ENCODE measurements around the gene CCDC142. TPM values are rescaled to one million over a fixed set of nuclear protein-coding genes. Genes with fewer than 3 reads are reported as not detected.
A peak's percentile ranks its signal among the peaks of the same experiment; 100 is the strongest.
"Not testable (repeated sequence)": the region's sequence is repeated elsewhere in the genome, so short reads cannot be mapped to it uniquely, and the experiment has no call there.

Gene CCDC142
- total RNA-seq, 1 experiment from 2014 or later = 13.9 TPM

DNA sequence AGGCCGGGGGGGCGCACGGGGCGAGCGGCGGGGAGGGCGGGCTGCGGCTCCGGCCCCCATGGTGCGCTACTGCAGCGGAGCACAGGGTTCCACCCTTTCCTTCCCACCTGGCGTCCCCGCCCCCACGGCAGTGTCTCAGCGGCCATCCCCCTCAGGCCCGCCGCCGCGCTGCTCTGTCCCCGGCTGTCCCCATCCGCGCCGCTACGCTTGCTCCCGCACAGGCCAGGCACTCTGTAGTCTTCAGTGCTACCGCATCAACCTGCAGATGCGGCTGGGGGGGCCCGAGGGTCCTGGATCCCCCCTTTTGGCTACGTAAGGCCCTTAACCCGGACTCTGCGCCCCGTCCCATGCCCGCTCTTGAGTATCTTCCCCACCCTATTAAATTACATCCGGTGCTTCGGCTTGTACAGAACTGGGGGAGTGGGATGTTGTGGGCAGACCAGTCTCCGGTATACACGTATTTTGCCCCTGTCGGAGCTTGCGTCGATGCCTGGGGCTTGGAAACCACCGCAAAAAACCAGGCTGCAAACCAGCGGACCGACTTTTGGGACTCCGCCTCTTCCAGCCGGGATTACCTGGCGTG is 25.2 kb downstream of the CCDC142 start:
- in situ Hi-C loops (cut with HindIII; ENCODE audit: low pct_unique_long_range_greater_than_20kb, low sequenced_read_pairs) = no loop called here
- no peak for DNase-seq (ENCODE audit: low read depth, low spot score)

DNA sequence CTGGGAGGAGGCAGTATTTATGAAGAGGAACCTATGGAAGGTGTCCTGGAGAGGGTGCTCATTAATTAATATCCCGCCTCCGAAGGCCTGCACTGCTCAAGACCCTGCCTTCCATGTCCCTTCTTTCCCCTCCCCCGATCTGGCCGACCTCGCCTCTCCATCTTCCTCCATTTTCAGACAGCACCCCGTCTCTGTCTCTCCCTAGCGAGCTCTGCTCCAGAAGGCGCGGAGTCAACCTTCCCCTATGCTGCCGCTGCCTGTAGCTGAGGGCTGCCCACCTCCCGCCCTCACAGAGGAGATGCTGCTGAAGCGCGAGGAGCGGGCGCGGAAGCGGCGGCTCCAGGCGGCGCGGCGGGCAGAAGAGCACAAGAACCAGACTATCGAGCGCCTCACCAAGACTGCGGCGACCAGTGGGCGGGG is 25.7 kb downstream of the CCDC142 start:
- in situ Hi-C loops (cut with HindIII; ENCODE audit: low pct_unique_long_range_greater_than_20kb, low sequenced_read_pairs) = no loop called here
- no peak for DNase-seq (ENCODE audit: low read depth, low spot score)

DNA sequence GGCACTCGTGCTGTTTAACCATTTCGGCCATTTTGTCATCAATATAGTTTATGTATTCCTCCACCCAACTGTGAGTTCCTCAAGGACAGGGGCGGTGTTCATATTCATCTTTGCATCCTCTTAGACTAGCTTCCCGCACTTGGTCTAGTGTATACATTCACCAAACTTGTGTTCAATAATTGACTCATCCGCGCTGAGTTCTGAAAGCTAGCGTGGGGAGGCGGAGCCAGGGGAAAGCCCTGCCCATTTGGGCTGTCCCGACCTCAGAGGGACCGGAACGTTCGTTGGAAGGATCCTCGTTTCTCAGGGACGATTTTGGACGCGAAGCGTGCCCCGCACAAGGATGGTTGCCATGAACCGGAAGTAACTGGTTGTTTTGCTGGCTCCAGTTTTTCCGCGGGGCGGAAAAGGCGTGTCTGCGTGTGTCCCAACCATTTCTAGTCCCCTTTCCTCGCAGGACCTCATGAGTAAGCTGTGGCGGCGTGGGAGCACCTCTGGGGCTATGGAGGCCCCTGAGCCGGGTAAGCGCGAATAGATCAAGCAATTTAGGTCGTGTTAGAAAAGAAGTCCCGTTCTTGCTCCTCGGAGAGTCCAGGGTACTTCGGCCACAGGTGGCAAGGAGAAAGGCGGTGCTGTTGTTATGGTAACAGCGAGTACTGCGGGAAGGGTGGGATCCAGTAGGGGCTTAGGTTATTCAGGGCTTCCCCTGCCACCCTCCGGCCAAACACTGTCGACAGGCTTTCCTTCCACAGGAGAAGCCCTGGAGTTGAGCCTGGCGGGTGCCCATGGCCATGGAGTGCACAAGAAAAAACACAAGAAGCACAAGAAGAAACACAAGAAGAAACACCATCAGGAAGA is 27.9 kb downstream of the CCDC142 start, which contains the start of gene INO80B:
TSS of gene INO80B (plus strand) at position 434 of the 858 bp plus-strand sequence. CDS start at position 464, 30 bp downstream.
- in situ Hi-C loops (cut with HindIII; ENCODE audit: low pct_unique_long_range_greater_than_20kb, low sequenced_read_pairs) = no loop called here
- peak; percentile 98 for DNase-seq (ENCODE audit: low read depth, low spot score)

DNA sequence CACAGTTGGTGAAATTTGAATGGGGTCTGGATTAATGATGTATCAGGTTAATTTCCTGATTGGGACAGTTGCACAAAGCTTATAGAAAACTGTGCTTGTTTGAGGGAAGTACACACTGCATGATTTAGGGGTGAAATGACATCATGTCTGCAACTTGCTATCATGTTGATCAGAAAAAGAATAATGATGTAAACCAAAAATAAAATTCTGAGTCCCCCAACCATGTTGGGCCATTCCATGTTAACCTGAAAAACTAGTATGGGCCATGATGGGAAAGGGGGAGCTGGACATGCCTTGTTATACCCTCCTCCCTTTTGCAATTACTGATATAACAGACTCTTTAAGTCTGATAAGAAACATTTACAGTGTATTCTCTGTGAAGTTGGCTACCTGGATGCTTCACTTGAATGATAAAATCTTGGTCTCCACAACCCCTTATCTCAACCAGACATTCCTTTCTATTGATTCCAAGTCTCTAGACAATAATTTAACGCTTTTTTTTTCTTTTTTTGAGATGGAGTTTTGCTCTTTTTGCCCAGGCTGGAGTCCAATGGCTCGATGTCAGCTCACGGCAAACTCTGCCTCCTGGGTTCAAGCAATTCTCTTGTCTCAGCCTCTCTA is 32.1 kb downstream of the CCDC142 start:
- in situ Hi-C loops (cut with HindIII; ENCODE audit: low pct_unique_long_range_greater_than_20kb, low sequenced_read_pairs) = no loop called here
- DNase-seq (ENCODE audit: low read depth, low spot score) = no peak

DNA sequence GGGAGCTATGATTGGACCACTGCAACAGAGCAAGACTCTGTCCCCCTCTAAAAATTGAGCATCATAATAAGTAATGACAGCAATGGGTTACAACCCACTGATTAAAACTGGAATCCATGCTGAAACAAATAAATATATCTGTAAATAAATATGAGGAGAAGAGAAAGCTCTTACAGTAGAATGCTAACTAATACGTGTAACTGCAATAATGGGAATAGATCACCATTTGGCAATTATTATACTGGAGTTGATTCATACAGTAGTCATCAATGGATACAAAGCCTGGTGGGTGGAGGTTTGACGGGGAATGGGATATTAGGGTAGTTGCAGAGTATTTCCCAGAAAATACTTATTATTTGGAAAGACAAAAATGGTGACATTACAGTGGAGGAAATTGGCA is 34.0 kb downstream of the CCDC142 start:
- in situ Hi-C loops (cut with HindIII; ENCODE audit: low pct_unique_long_range_greater_than_20kb, low sequenced_read_pairs) = no loop called here
- no peak for DNase-seq (ENCODE audit: low read depth, low spot score)

DNA sequence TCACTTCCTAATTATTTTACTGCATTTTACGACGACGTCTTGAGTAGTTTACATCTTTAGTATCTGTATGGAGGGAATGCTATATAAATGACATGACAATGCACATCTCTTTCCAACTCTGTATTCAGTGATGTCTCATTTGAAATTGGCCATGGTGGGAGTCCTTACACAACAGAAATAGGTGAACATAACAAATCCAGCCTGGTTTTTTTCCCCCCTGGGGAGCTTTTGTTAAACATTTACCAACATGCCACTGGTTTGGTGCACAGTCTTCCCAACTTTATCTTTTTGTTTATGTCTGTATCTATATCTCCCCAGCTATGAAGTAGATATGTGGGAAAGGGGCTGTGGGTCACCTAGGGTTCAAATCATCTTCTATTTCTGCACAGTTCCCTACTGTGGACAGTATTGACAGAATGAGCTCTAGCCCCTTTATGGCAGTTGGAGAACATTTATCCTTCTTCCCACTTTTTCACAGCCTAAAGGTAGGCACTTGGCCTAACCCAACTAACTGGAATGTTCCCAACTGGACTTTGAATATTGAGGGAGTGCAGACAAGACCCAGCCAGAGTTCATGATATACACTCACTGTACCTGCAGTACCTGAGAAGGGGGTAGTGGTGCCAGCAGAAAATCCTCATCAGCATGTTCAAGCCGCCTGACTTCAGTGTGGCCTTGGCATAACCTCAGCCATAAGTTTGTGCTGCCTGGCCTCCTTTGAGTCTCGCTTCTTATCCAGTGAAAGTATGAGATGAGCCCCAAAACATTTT is 35.4 kb downstream of the CCDC142 start:
- DNase-seq (ENCODE audit: low read depth, low spot score) = no peak
- in situ Hi-C loops (cut with HindIII; ENCODE audit: low pct_unique_long_range_greater_than_20kb, low sequenced_read_pairs) = no loop called here

DNA sequence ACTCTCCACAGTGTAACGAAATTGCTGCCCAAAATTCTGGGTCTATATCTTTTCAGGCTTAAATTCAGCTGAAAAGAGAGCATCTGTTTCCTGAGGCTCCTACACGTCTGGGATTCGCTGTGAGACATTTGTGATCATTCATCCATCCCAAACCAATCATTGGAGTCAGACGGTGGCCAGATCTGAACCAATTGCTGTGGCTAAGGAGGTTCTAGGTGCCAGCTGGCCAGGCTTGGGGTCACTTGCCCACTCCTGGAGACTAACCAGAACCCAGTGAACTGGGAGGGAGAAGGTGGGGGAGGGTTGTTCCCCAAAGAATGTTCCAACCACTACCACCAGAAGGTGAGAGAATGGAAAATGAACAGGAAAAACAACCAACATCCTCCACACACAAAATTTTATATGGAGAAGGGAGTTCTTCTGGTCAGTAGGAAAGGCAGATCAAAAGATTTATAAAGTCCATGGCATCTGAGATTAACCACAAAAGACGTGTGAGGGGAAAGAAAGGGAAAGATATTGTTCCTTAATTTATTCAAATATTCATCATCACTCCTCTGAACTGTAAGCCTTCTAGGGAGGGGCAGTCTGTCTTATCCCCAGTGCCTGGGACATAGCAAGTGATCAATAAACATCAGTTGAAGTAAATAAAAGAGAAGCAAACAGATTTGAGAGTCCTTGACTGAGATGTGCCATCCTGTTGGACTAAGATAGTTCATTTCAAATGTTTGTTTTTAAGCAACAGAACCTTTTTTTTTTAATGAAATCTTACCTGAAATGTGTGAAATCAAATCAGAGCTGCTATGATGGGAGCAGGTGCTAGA is 38.1 kb downstream of the CCDC142 start:
- DNase-seq (ENCODE audit: low read depth, low spot score) = no peak
- in situ Hi-C loops (cut with HindIII; ENCODE audit: low pct_unique_long_range_greater_than_20kb, low sequenced_read_pairs) = no loop called here

DNA sequence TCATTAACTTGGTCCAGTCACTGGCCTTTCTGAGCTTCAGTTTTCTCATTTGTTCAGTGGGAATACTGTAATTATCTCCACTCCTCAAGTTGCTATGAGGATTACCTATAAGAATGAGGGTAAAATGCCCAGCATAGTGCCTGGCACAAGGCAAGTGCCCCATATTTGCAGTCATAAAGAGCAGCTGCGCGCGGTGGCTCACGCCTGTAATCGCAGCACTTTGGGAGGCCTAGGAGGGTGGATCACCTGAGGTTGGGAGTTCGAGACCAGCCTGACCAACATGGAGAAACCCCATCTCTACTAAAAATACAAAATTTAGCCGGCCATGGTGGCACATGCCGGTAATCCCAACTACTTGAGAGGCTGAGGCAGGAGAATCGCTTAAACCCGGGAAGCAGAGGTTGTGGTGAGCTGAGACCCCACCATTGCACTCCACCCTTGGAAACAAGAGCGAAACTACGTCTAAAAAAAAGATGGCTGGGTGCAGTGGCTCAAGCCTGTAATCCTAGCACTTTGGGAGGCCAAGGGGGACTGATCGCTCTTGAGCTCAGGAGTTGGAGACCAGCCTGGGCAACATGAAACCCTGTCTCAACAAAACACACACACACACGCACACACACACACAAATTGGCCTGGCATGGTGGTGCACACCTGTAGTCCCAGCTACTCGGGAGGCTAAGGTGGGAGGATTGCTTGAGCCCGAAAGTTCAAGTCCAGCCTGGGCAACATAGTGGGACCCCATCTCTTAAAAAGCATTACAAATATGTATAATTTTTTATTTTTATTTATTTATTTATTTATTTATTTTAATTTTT is 40.1 kb downstream of the CCDC142 start:
- in situ Hi-C loops (cut with HindIII; ENCODE audit: low pct_unique_long_range_greater_than_20kb, low sequenced_read_pairs); DNase-seq (ENCODE audit: low read depth, low spot score): not testable (repeated sequence)

DNA sequence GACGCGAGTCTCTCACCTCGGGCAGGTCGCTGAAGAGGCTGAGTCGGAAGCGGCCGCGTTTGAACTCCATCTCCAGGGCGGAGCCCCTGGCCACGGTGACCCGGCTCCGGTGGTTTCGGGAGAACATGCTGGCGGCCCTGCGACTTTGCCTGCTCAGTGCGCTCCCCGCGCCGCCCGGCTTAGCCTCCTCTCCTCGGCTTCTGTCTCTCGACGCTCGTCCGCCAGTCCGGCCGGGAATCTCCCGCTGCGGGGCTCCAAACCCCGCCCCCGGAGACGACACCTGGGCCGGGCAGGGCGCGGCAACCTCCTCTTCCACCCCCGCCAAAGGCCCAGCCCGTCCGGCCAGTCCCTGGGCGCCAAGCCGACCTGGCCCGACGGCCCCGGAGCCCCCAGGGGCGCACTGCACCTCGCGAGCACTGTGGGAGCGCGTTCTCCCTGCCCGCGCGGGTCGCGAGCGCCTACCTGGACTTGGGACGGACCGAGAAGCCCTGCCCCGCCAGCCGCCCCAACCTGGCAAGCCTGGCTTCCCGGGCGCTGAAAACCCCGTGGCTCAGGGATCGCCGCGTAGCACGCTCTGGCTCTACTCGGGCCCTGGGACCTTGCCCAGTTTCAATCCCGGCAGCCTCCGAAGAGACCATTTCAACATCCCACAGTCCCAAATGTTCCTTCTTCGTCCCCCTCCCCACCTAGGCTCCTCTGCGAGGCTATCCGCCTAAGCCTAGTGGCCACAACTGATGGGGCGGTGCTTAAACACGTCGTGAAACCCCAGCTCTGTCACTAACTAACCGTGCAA is 40.9 kb downstream of the CCDC142 start, which contains the start of gene RTKN:
TSS of gene RTKN (minus strand) at position 248 of the 793 bp plus-strand sequence. CDS start at position 127, 121 bp downstream.
- in situ Hi-C loops (cut with HindIII; ENCODE audit: low pct_unique_long_range_greater_than_20kb, low sequenced_read_pairs) = no loop called here
- DNase-seq (ENCODE audit: low read depth, low spot score) = no peak

DNA sequence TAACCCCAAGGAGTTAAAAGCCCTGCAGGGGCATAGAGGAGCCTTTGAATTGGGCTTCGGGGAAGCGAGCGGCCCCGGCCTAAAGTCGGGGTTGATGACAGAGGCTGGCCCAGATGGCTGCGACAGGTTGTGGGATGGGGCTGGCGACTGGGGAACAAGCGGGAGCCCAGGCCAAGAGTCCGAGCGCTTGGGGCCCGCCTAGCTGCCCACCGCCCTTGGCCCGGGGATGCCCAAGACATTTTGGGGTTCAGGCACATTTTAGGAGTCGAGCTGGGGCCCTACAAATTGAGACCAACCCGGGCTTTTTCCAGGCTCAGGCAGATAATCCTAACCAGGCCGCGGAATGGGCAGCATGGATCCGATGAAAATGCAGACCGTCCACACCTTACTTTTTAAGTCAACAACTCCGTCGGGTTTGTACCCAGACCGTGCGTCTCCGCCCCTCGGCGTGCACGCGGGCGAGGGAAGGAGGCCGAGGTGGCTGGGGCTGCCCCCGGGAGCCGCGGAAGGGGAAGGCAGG is 41.6 kb downstream of the CCDC142 start:
- in situ Hi-C loops (cut with HindIII; ENCODE audit: low pct_unique_long_range_greater_than_20kb, low sequenced_read_pairs) = no loop called here
- DNase-seq (ENCODE audit: low read depth, low spot score) = no peak

DNA sequence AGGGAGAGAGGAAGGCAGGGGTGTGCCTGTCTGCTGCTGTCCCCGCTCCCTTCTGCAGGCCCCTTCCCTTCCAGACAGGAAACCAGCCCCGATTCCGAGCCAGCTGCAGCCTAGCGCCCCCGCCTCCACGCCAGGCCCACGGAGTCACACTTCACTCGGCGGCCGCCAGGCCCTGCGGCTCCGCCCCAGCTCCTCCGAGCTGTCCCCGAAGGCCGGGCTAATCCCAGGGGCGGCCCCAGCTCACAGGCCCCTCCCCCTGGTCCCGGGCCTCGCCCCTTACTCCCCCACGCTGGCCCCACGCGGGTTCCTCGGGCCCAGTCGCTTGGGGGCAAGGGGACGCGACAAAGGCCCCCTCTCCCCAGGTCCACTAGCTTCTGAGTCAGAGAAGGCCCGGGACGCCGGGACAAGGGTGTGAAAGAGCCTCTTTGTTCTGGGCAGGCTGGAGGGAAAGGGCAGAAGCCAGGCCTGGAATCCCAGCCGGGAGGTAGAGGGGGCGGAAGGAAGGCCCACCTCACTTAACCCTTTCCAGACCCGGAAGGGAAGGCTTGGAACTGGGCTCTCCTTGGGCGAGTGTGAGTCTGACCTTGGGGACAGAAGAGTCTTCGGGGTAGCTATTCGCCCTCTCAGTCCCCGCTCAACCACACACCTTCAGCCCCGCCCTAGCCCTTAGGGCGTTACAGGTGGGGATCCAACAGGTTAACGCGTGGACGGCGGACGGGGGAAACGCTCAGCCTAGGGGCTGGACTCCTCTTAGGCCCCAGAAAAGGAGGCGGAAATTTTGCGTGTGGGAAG is 42.2 kb downstream of the CCDC142 start:
- in situ Hi-C loops (cut with HindIII; ENCODE audit: low pct_unique_long_range_greater_than_20kb, low sequenced_read_pairs) = no loop called here
- DNase-seq (ENCODE audit: low read depth, low spot score) = peak; percentile 97

DNA sequence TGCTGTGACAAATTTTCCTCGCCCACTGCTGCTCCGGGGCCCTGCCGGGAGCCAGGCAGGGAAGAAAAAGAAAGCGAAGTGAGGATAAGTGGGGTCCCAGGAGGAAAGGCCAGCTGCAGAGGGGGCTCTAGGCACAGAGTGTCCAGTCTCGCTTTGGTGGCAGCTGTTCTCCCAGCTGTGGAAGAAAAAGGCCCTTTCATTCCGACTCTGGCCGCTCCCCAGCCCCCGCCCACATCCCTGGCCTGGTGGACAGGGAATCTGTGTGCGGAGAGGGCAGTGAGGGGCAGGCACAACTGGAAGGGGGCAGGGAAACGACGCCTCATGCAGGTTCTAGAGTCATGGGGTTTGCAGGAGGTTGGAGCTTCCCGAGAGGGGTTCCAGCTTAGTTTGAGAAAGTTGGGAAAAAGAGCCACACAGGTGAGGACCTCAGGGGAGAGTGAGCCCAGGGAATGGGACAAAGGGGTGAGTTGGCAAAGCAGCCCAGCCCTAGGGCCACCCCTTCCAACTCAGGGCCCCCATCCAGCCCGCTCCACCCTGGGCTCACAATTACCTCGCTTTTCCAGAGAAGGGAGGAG is 42.9 kb downstream of the CCDC142 start:
- in situ Hi-C loops (cut with HindIII; ENCODE audit: low pct_unique_long_range_greater_than_20kb, low sequenced_read_pairs) = no loop called here
- peak; percentile 87 for DNase-seq (ENCODE audit: low read depth, low spot score)

DNA sequence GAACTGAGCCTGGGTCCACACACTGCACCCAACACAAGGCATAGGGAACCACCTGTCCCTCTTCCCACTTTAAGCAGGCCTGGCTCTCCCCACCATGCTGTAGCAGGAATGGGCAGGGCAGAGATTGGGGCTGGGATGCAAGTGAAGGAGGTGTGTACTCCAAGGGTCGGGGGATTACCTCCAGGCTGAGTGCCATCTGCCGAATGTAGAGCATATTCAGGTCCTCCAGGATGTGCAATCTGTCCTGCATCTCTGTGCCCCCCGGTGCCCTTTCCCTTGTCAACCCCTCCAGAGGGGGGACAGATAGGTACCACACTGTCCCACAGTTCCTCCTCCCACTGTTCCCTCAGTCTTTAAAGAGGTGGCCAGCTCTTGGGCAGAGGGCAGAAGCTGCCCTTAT is 43.4 kb downstream of the CCDC142 start:
- DNase-seq (ENCODE audit: low read depth, low spot score) = no peak

DNA sequence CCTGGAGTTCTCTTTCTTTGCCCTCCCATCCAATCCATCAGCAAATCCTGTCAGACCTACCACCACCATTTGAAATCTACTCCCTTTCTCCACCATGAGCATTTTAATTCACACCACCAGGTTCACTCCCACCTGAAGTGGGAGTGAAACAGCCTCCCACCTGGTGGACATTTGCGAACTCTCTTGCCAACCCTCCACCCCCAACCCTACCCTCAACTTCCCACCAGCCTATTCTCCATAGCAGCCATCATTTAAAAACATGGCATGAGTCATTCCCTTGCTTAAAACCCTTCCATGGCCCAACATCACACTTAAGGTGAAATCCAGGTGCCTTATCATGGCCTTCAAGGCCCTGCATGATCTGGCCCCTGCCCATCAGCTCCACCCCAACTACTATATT is 44.5 kb downstream of the CCDC142 start:
- no peak for DNase-seq (ENCODE audit: low read depth, low spot score)
- in situ Hi-C loops (cut with HindIII; ENCODE audit: low pct_unique_long_range_greater_than_20kb, low sequenced_read_pairs) = no loop called here

More for the DNA sequence above, 43.4 kb downstream of the CCDC142 start:
- in situ Hi-C loops (cut with HindIII; ENCODE audit: low pct_unique_long_range_greater_than_20kb, low sequenced_read_pairs) = no loop called here

Measured in SK-MEL-5 (cell line).